KMS-11 (cell line): ENCODE results near the gene TUB.
A peak's percentile ranks its signal among the peaks of the same experiment; 100 is the strongest.

ENCODE experiments used
- H2AFZ ChIP-seq: fragments of 200-600 bp; sonication (generic); 2 replicates; pipeline ENCODE4 v1.6.1; 2016; ENCODE audit warnings: antibody characterized with exemption, mixed run types, low read depth
- H3K27ac ChIP-seq: fragments of 200-600 bp; sonication (generic); 2 replicates; pipeline ENCODE4 v1.6.1; 2016; ENCODE audit warnings: mild to moderate bottlenecking, mixed run types
- H3K27me3 ChIP-seq: fragments of 200-600 bp; sonication (generic); 2 replicates; pipeline ENCODE4 v1.6.1; 2017; ENCODE audit warnings: mild to moderate bottlenecking, low read depth, mixed run types, moderate library complexity; ENCODE audit not compliant: insufficient read depth
- H3K36me3 ChIP-seq: fragments of 200-600 bp; sonication (generic); 2 replicates; pipeline ENCODE4 v1.6.1; 2017; ENCODE audit warnings: mild to moderate bottlenecking, mixed run types; ENCODE audit not compliant: insufficient read depth
- H3K4me1 ChIP-seq: fragments of 200-600 bp; sonication (generic); 2 replicates; pipeline ENCODE4 v1.6.1; 2016; ENCODE audit warnings: mild to moderate bottlenecking, low read depth, mixed run types; ENCODE audit not compliant: poor library complexity, severe bottlenecking
- H3K4me2 ChIP-seq: fragments of 200-600 bp; sonication (generic); 2 replicates; pipeline ENCODE4 v1.7.0; 2016; ENCODE audit warnings: mild to moderate bottlenecking, mixed run types
- H3K4me3 ChIP-seq: fragments of 200-600 bp; sonication (generic); IDR thresholded peaks from 2 replicates; pipeline ENCODE4 v1.6.1; 2017; ENCODE audit warnings: low read depth, low read length, mixed read lengths; ENCODE audit not compliant: insufficient read depth
- H3K79me2 ChIP-seq: fragments of 200-600 bp; sonication (generic); 2 replicates; pipeline ENCODE4 v1.6.1; 2016; ENCODE audit warnings: low read depth, mixed run types; ENCODE audit not compliant: insufficient read depth
- H3K9ac ChIP-seq: fragments of 200-600 bp; sonication (generic); 2 replicates; pipeline ENCODE4 v1.6.1; 2016; ENCODE audit warnings: mild to moderate bottlenecking, mixed run types
- H4K20me1 ChIP-seq: fragments of 200-600 bp; sonication (generic); 2 replicates; pipeline ENCODE4 v1.6.1; 2016; ENCODE audit warnings: mild to moderate bottlenecking, mixed run types; ENCODE audit not compliant: insufficient read depth
- CTCF ChIP-seq: fragments of 200-600 bp; sonication (generic); conservative IDR thresholded peaks from 2 replicates; pipeline ENCODE4 v1.6.1; 2017; ENCODE audit warnings: low read depth, mild to moderate bottlenecking, antibody characterized with exemption, low read length, moderate library complexity, mixed read lengths

TUB gene

GRCh38 chr11:8087756-8088155 is 6.7 kb downstream of the TUB start:
- no peaks in the 10 kb centered on the region for H3K36me3 ChIP-seq
- H3K9ac ChIP-seq: no peak overlapping the region
- no peak for TF ChIP-seq CTCF

GRCh38 chr11:8089791-8090510 is 8.9 kb downstream of the TUB start:
- H2AFZ ChIP-seq: no peak overlapping the region
- no peak overlapping the region for H3K9ac ChIP-seq
- H3K4me1 ChIP-seq: peaks cover 6% of the 10 kb centered on the region
- H3K27ac ChIP-seq: no peak overlapping the region
- H3K4me3 ChIP-seq: no peak overlapping the region
- no peak overlapping the region for H3K4me2 ChIP-seq
- H4K20me1 ChIP-seq: no peaks in the 10 kb centered on the region
- no peaks in the 10 kb centered on the region for H3K79me2 ChIP-seq
- no peak for TF ChIP-seq CTCF
- no peaks in the 10 kb centered on the region for H3K27me3 ChIP-seq
- no peaks in the 10 kb centered on the region for H3K36me3 ChIP-seq

More at GRCh38 chr11:8087756-8088155, 6.7 kb downstream of the TUB start:
- H3K4me3 ChIP-seq: no peak overlapping the region
- no peak overlapping the region for H2AFZ ChIP-seq
- H3K79me2 ChIP-seq: no peaks in the 10 kb centered on the region
- no peaks in the 10 kb centered on the region for H3K27me3 ChIP-seq
- H3K4me2 ChIP-seq: no peak overlapping the region
- no peaks in the 10 kb centered on the region for H4K20me1 ChIP-seq
- H3K27ac ChIP-seq: no peak overlapping the region
- H3K4me1 ChIP-seq: peaks cover 6% of the 10 kb centered on the region

- peaks cover 6% of the 10 kb centered on the region for H3K4me1 ChIP-seq
- no peak overlapping the region for H3K4me2 ChIP-seq
- H4K20me1 ChIP-seq: no peaks in the 10 kb centered on the region
- no peaks in the 10 kb centered on the region for H3K79me2 ChIP-seq
- no peaks in the 10 kb centered on the region for H3K36me3 ChIP-seq
- H3K27ac ChIP-seq: no peak overlapping the region
- no peak overlapping the region for H3K9ac ChIP-seq
- H3K4me3 ChIP-seq: no peak overlapping the region
- TF ChIP-seq CTCF: peak; percentile 70
- H2AFZ ChIP-seq: no peak overlapping the region
- no peaks in the 10 kb centered on the region for H3K27me3 ChIP-seq
Measured at GRCh38 chr11:8090756-8091155, 9.7 kb downstream of the TUB start.

- H3K27me3 ChIP-seq: no peaks in the 10 kb centered on the region
- TF ChIP-seq CTCF: no peak
- H3K4me1 ChIP-seq: peaks cover 6% of the 10 kb centered on the region
- H3K9ac ChIP-seq: no peak overlapping the region
- H3K27ac ChIP-seq: no peak overlapping the region
- no peak overlapping the region for H2AFZ ChIP-seq
- no peaks in the 10 kb centered on the region for H4K20me1 ChIP-seq
- H3K4me3 ChIP-seq: no peak overlapping the region
- H3K79me2 ChIP-seq: no peaks in the 10 kb centered on the region
- no peaks in the 10 kb centered on the region for H3K36me3 ChIP-seq
- H3K4me2 ChIP-seq: no peak overlapping the region
Measured at GRCh38 chr11:8091721-8092120, 10.7 kb downstream of the TUB start.
